ENCODE results near the gene SLC17A1. TPM values are rescaled to one million over a fixed set of nuclear protein-coding genes. Genes with fewer than 3 reads are reported as not detected.

SLC17A1 gene
- total RNA-seq, 1 donor from 2014 or later, result 8.7 TPM

DNA sequence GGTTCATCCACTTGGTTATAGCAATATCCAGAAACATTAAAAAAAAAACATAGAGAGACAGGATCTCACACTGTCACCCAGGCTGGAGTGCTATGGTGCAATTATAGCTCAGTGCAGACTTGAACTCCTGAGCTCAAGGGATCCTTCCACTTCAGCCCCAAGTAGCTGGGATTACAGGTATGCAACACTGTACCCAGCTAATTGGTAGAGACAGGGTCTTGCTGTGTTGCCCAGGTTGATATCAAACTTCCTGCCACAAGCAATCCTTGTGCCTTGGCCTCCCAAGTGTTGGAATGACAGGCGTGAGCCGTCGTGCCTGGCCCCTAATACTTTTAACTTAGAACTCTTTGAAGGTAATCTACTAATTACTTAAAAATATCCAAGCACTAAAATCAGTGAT is 818 bp upstream of the SLC17A1 start:
- peak; percentile 8 for ATAC-seq
- no peak for DNase-seq (ENCODE audit: low spot score)

DNA sequence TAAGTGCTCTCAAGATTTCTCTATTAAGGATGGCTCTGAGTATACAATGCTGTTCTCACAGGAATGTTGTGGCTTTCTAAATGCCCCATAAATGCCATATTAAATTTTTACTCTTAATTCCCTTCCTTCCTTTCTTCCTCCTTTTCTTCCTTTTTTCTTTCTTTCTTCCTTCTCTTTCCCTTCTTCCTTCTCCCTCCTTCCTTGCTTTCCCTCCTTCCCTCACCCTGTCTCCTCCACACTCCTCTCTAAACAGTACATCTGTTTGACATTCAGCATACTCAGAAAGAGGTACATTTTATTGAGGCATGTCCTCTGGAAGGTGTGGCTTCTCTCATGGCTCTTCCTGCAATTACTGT is 433 bp upstream of the SLC17A1 start:
- DNase-seq (ENCODE audit: low spot score) (no peak), ATAC-seq (no peak)

DNA sequence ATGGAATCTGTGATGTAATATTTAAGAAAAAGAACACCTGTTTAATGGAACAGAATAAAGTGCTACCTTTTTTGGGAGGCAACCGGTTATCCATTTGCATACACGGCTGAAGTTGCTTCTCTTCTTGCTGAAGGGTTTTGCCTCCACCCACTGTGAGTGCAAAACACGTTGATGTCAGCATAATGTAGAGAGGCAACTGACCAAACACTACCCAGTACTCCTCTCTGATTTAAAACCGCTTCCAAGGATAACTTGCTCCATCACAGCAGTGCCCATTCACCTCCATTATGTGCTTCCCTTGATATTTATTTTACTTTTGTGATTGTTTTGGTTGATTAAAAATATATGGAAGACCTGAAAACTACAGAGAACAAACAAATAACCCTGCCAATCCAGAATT is 1.4 kb downstream of the SLC17A1 start:
- ATAC-seq (peak; percentile 64), DNase-seq (ENCODE audit: low spot score) (no peak)

DNA sequence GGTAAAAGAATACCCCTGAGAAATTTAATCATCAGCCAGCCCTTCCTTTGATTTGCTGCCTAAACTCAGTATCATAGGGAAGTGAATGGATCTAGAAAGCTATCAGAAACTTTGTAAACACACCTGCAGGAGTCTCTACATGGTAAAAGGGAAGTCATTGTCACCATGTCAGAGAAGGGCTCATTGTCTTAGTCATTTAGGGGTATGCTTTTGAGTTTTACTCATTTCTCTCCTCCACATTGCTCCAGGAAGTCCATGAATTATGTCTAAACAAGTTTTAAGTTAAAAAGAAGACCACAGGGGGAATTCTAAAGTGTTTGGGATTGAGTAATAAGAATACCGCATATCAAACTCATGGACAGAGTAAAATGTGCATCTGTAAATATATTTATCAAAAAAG is 2.5 kb downstream of the SLC17A1 start:
- DNase-seq (ENCODE audit: low spot score) (no peak), ATAC-seq (no peak)

DNA sequence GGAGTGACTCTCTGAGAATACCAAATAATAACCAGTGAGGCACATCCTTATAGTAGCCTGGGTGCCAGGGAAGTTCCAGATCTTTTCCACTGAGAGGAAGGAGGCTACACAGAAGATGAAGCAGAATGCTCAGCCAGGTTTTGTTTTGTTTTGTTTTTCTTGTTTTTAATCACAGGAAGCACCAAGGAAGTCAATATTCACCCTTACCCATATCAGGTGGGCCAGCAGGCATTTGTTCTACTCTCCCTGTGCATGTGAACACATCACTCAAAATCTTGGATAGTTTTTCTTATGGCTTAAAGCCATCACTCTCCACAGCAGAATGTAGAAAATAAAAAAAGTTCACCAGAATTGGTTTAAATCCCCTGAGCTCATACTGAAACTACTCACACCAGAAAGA is 10.5 kb downstream of the SLC17A1 start:
- ATAC-seq, result no peak
- no peak for DNase-seq (ENCODE audit: low spot score)

DNA sequence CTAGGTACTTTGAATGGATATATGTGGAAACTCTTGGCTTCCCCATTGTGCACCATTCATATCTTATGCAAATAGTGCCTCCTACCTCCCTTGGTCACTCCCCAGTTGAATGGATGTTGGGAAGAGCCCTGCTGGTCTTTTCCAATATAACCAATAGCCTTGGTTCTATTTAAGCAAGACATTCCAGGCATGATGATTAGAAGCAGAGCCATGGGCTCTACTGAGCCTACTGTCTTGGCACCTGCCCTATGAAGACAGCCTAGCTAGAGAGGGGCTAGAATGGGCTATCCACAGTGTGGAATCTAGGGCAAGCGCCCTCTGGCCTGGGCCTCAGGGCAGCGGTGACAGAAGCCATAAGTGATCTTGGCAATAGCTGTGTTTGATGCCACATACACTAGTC is 15.6 kb downstream of the SLC17A1 start:
- DNase-seq (ENCODE audit: low spot score) (no peak), ATAC-seq (no peak)

DNA sequence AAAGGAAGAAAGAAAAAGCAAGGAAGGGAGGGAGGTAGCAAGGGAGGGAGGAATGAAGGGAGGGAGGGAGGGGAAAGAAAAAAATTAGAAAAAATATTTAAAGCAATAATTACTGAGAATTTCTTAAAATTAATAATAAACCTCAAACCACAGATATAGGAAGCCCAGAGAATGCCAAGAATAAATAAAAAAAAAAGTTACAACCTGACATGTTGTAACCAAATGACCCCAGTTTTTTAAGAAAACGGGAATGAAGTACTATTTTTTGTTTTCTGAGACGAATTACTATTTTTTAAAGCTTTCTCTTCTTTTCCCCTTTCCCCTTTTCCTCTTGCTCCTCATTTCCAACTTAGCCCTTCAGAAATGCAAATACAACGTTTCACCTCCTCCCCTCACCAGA is 16.7 kb downstream of the SLC17A1 start:
- ATAC-seq, result no peak

DNA sequence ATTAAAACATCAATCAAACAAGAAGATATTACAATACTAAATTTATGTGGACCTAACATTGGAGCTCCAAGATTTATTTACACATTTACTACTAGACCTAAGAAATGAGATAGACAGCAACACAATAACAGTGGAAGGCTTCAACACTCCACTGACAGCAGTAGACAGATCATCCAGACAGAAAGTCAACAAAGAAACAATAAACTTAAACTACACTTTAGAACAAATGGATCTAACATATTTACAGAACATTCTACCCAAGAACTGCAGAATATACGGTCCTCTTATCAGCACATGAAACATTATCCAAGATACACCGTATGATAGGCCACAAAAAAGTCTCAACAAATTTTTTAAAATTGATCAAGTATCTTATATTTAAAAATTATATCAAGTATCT is 27.0 kb downstream of the SLC17A1 start:
- ATAC-seq, result no peak

More for the DNA sequence above, 16.7 kb downstream of the SLC17A1 start:
- DNase-seq (ENCODE audit: low spot score), result no peak

DNA sequence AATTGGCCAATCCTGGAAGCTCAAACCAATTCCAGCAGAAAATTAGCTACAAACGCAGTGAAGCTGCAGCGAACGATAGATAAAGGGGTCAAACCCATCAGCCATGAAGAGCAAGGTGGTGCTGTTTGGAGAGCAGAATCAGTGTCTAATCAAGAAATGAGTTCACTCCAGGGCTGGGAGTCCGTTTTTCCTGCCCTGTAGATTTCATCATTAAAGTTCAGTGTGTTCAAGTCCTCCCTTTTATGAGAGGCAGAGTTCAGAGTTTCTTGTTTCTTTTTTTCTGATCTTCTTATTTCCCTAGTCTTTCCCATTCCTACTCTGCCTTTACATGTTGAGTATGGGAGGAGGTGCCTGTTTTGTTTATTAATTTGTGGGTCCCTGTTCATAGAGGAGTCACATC is 30.4 kb downstream of the SLC17A1 start:
- DNase-seq (ENCODE audit: low spot score) (no peak), ATAC-seq (peak; percentile 57)

More for the DNA sequence above, 27.0 kb downstream of the SLC17A1 start:
- DNase-seq (ENCODE audit: low spot score), result no peak

DNA sequence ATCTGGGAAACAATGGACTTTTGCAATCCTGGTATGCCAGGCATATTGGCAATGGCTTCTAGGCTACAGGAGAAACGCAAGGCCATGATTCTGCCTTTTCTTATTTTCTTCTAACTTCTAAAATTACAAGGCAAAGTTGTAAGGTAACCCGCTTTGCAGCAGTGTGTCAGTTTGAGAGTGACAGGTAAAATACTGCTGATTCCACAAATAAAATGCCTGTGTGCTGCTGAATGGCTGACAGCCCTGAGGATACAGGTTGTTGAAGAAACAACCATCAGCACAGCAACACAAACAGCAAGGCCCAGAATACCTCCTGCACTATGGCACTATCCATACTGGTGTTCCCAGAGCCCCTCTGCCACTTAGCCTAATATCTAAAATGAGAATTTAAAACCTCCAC is 37.1 kb downstream of the SLC17A1 start:
- ATAC-seq, result no peak
- DNase-seq (ENCODE audit: low spot score), result no peak

DNA sequence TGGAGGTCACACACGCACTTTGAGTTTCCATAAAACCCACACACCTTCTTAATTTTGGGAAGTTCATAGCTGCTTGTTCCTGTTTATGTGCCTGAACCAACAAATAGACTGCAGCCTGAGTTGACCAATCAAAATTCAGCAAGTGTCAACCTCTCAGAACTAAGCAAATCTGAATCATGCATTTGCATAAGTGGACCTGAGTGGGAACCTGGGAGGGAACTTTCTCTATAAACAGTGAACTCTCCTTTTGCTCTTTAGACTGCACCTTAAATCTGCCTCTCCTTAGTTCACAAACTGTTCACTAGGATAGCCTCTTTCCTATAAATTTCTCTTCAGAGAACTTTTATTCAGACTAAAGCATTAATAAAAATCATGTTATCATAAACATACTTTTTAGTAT is 37.9 kb downstream of the SLC17A1 start:
- no peak for ATAC-seq
- DNase-seq (ENCODE audit: low spot score), result no peak

DNA sequence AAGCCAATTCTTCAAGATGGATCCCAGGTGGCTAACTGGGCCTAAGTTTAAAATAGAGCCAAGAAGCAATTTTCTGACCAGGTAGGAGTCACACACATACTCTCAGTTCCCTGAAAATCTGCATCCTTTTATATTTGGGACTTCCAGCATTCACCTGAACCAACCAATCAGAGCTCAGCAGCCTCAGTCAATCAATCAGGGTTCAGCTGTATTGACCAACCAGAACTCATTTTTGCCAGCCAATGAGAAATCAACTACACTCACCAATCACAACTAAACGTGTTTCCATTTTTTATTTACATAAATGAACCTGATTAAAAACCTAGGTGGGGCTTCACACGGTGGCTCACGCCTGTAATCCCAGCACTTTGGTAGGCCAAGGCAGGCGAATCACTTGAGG is 39.8 kb downstream of the SLC17A1 start:
- ATAC-seq (no peak), DNase-seq (ENCODE audit: low spot score) (no peak)

DNA sequence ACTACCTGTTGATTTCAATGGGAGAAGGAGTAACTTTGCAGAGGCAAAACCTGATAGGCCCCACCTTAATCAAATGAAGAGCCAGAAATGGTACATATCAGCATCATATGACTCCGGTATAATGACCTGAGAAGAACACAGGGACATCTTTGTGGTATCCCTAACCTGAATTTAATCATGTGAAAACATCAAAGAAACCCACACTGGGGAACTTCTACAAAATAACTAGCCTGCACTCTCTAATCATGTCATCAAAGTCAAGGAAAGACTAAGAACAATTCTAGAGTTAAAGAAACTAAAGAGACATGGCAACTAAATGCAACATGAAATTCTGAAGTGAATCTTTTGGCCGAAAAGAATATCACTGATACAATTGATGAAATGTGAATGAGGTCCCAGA is 42.4 kb downstream of the SLC17A1 start:
- ATAC-seq (no peak), DNase-seq (ENCODE audit: low spot score) (no peak)

DNA sequence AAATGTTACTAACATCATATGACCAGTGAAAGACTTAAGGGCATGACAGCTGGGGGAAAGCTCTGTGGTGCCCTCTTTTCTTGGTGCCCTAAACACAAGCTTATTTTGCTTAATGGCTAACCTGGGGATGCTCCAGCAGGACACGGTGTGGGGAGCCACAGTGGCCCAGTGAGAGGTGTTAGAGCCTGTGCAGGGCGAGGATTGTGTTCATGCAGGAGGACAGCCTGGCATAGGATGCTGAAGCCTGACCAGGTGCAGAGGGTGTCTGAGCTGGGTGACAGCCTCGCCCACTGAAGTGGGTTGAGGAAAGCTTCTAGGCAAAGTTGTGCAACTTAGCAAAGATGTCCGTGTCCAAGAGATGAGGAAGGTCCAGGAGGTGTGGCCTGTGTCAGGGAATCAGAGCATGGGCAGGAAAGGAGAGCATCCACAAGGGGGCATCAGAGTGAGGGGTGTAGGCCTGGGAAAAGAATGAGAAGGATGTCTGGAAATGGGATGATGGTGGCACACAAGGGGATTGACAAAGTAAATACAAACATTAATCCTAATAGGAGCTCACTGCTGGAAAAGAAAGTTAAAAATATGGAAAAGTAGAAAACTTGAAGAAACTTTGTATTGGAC is 43.4 kb downstream of the SLC17A1 start:
- ATAC-seq, result peak; percentile 99
- peak; percentile 72 for DNase-seq (ENCODE audit: low spot score)

DNA sequence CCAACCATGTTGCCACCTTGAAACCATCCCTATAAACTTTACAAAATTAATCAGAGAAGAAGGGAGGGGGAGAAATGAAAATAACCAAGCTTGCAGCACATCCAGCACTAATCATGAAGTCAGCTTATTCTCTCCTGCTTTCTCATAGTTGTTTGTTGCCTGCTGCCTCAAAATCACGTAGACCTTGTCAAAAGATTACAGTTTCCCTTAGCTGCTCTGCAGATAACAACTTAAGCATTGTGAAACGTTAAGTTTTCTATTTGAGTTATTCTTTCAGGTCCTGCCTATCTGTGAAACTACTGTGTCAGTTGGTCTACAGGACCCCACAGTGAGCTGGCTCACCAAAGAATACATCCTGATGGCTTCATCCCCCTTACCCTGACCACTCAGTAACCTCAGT is 44.4 kb downstream of the SLC17A1 start:
- DNase-seq (ENCODE audit: low spot score), result no peak
- ATAC-seq, result no peak

DNA sequence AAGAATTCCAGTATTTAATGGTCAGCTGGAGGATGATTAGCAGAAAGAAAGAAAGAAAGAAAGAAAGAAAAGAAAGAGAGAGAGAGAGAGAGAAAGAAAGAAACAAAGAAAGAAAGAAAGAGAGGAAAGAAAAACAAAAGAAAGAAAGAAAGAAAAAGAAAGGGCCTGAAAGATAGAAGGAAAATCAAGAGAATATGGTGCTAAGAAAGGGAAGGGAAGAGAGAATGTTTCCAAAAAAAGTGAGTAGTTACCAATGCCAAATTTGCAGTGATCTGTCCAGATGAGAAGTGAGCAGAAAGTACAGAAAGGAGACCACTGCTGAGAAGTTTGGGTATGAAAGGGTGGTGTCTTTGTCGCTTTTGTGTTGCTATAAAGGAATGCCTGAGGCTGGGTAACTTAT is 50.7 kb downstream of the SLC17A1 start:
- ATAC-seq (no peak), DNase-seq (ENCODE audit: low spot score) (no peak)

DNA sequence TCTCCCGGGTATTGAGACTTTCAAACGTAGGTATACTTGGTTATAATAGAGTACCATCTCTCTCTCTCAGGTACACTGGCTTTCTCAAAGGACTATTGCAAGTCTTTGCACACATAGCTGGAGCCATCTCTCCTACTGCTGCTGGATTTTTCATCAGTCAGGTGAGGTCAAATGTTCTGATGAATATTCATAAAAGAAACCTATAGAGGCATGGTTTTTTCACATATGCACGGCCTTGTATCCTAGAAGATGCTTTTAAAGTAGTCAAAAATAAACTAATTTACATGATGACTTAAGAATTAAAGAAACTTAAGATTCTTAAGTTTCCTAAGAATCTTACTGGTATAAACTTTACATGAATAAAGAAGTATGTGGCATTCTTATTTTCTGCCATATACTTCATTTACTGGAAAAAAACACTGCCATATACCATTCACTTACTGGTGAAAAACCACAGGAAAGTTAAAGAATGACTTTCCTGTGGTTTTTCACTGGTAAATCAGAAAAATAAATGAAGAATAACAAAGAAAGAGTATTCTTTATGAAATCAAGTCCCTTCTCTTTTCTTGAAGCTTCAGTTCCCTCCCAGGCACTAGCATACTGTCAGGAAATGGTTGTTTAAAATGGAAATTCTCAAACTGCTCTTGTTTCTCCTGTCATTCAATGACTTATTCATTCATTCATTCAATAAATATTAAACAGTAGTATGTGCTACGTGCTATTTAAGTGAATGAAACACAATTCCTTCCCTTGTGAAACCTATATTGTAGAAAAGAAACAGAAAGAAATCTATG is 53.8 kb downstream of the SLC17A1 start:
- DNase-seq (ENCODE audit: low spot score), result no peak
- ATAC-seq, result no peak

DNA sequence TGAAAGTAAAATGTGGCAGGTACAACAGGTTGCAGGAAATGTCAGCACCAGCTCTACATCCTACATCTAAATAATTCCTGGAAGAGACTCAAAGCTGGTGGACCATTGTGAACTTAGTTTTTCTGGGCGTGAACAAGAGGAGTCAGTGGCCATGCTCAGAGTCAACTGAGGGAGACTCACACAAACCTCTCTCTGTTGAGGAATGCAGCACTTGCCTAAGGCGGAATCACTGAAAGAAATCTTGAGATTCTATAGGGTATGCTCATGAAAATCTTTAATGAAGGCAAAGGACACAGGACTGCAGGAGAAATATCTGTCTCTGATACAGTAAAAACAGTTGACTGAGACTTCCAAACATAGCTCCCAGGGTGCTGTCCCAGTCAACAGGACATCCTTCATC is 54.8 kb downstream of the SLC17A1 start:
- no peak for DNase-seq (ENCODE audit: low spot score)
- no peak for ATAC-seq

DNA sequence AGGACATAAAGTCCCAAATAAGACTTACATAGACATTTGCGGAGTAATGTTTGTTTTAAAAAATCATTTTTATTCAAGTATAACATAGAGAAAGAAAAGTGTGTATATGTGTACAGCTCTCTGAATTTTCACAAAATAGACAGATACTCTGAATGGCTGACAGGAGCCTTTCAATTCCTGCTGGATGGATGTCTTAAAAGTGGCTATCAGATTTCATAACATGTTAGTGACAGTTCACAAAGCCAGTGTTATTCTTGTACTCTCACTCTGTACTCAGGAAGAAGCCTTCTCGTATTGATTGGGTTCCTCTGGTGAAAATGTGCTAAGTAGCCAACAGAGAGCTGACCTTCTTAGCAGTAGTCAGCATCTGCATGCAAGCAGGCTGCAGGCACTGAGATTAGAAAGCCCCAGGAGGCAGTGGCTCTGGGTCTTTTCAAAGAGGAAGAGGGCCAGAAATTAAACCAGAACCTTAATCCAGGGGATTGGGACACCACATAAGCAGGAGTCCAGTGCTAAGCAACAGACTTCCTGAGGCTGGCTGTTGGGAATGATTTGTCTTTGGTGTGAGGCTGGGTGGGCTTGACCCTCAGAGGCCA is 57.6 kb downstream of the SLC17A1 start:
- ATAC-seq, result no peak
- no peak for DNase-seq (ENCODE audit: low spot score)

DNA sequence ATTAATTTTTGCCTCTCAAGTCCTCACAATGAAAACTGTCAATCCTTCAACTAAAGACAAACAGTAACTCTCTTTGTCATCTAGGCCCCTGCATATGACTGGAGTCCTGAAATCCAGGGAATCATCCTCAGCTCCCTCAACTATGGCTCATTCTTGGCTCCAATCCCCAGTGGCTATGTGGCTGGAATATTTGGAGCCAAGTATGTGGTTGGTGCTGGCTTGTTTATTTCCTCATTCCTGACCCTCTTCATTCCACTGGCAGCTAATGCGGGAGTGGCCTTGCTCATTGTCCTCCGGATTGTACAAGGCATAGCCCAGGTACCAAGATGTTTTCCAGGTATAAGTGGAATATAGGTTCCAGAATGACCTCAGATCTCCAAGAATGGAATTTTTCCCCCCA is 61.9 kb downstream of the SLC17A1 start:
- ATAC-seq (peak; percentile 53), DNase-seq (ENCODE audit: low spot score) (no peak)

DNA sequence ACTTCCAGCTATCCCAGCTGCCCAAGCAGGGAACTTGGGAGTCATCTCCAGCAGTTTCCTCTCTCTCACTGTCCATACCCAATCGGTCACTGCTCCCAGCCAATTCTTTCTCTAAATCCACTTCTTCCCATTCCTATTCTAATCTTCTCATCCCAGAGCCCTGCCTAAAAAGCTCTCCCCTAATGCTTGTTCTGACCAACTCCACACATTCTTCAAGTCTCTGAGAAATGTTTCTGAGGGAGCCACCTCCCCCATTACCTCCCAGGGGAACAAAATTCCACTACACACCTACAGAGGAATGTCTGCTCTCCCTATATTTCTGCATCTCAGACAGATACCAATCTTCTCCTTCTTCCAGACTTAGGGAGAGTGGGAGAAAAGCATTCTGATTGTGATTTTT is 63.3 kb downstream of the SLC17A1 start:
- no peak for DNase-seq (ENCODE audit: low spot score)
- no peak for ATAC-seq

DNA sequence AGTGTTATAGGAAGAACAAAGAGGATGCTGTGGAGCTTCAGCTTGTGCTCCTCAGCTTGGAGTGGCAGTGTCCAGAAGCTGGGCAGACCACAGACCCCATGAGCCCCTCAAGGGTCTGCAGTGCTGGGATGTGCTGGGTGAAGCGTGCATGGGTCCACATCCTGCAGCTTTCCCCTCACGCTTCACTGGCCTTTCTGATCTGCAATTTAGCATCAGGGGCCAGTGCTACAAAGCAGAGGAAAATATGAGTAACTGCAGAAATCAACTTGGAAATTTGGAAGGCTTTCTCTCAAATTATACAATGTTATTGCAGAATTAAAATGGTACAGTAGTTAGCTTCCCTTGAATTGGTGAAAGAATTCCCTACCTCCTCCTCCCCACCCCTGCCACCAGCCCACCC is 67.2 kb downstream of the SLC17A1 start:
- DNase-seq (ENCODE audit: low spot score) (no peak), ATAC-seq (no peak)
